Measurements from ENCODE around the gene FECH. TPM values are rescaled to one million over a fixed set of nuclear protein-coding genes. Genes with fewer than 3 reads are reported as not detected.
A peak's percentile ranks its signal among the peaks of the same experiment; 100 is the strongest.

The FECH gene
- total and polyA plus RNA-seq, 9 of the 15 experiments (the other 6 are each of a cell fraction or from before 2014, with no cell fraction given) = 19.8 to 170 (median 56.8) TPM

- no peaks in the 10 kb centered on the region for H3K27me3 ChIP-seq (ENCODE audit: control insufficient read depth in 2 of 2, insufficient read depth in 2 of 2, low read length in 2 of 2)
- ATAC-seq (peak; percentile 76), FAIRE-seq (peak; percentile 99), DNase-seq (ENCODE audit: extremely low read depth in 1 of 4, low spot score in 3 of 4) (peak; percentile 70 to 90 (median 78))
- peaks cover 40% of the 10 kb centered on the region for H3K36me3 ChIP-seq (ENCODE audit: control insufficient read depth, insufficient read depth, low read length)
- peak overlapping the region; percentile 81 for H3K27ac ChIP-seq (ENCODE audit: extremely low read depth, low read depth, low read length)
- CTCF ChIA-PET (ENCODE audit: low intra/inter-chr PET ratio) = no interaction called here
- POLR2A ChIA-PET = interaction anchor here (0.7 to 0.8 kb wide), 2 partner anchors 229 to 722 kb away, joined by 3 read pairs; no protein-coding TSS in a partner anchor
- peak overlapping the region; percentile 7; the same call in 1 of the 2 replicates for H3K4me3 ChIP-seq
- H3K4me1 ChIP-seq (replicated peaks in 1 of 2; ENCODE audit: control insufficient read depth in 2 of 2, insufficient read depth in 2 of 2, low read length in 2 of 2) = peaks cover 27 to 38% of the 10 kb centered on the region in 2 experiments; a peak in 4 of 5 replicates
- 0 out of 2 replicates have a peak, but pooled peaks cover 3% of the 10 kb centered on the region for H4K20me1 ChIP-seq (replicated peaks; ENCODE audit: control insufficient read depth, insufficient read depth, low read length)
- peaks cover 4% of the 10 kb centered on the region for H3K9me1 ChIP-seq (ENCODE audit: control insufficient read depth, insufficient read depth, low read length)
- H3K9me3 ChIP-seq (replicated peaks; ENCODE audit: control insufficient read depth, insufficient read depth, low read depth, low read length) = no peaks in the 10 kb centered on the region
- peak overlapping the region; percentile 9 for H2AFZ ChIP-seq (ENCODE audit: low read depth, low read length)
- H3K9ac ChIP-seq (ENCODE audit: insufficient read depth in 1 of 2, low read depth in 2 of 2, low read length in 2 of 2) = peak overlapping the region; percentile 84 to 86; a peak in 3 of 4 replicates
- intact Hi-C loops (cut with micrococcal nuclease) = no loop called here
- in situ Hi-C loops (cut with MboI) = no loop called here
- BruUV-seq (replicated peaks) = no TSS peak
- H3K4me2 ChIP-seq (ENCODE audit: insufficient read depth, low read length) = peak overlapping the region; percentile 63
- 0% methylated on average over 11 of the region's 11 CpGs for WGBS (ENCODE audit: insufficient coverage, low coverage, missing lambda C conversion rate)
- peaks cover 66% of the 10 kb centered on the region for H3K79me2 ChIP-seq (ENCODE audit: control insufficient read depth, insufficient read depth, low read length)
- TF ChIP-seq ELK1 (CRISPR knock-in tag; IDR thresholded peaks at IDR 0.05) (no peak), GTF2E2 (tag; IDR thresholded peaks at IDR 0.05) (no peak), KLF13 (tag; IDR thresholded peaks at IDR 0.05; ENCODE audit: borderline replicate concordance, low read depth) (no peak), PURB (CRISPR knock-in tag; IDR thresholded peaks at IDR 0.05; ENCODE audit: low read depth) (no peak), ZNF79 (CRISPR knock-in tag; IDR thresholded peaks at IDR 0.05; ENCODE audit: low read depth) (no peak), AFF1 (IDR thresholded peaks at IDR 0.05; ENCODE audit: low read depth in 1 of 2, partially characterized antibody in 2 of 2) (peak in 1 of 2 experiments; percentile 55), MBD1 (CRISPR knock-in tag; IDR thresholded peaks at IDR 0.05) (no peak), NFATC3 (IDR thresholded peaks at IDR 0.05) (no peak), ZNF347 (CRISPR knock-in tag; IDR thresholded peaks at IDR 0.05; ENCODE audit: low read depth) (no peak), U2AF2 (optimal IDR thresholded peaks at IDR 0.05; ENCODE audit: low read depth, low read length) (no peak), NFE2 (IDR thresholded peaks at IDR 0.05; ENCODE audit: low read depth) (no peak), MCM5 (IDR thresholded peaks at IDR 0.05; ENCODE audit: low read depth) (no peak), ZNF561 (CRISPR knock-in tag; conservative IDR thresholded peaks at IDR 0.05) (no peak), RBM39 (optimal IDR thresholded peaks at IDR 0.05; ENCODE audit: low read depth, low read length) (no peak)
These were observed 3.1 kb downstream of the FECH start for GRCh38 chr18:57583297-57583835.
